K562 treated with DMSO at 1 percent for 4 hours (cell line): Measurements from ENCODE around the gene LAMC3. TPM values are rescaled to one million over a fixed set of nuclear protein-coding genes. Genes with fewer than 3 reads are reported as not detected.

ENCODE experiments used
- total RNA-seq: library from RNA; unstranded; fragments of 300-600 nt; gene quantifications from 2 replicates; pipeline ENCODE4 v1.2.3, GENCODE V29; 2022; ENCODE audit not compliant: insufficient read depth

LAMC3 gene
- not detected in 2 replicates for total RNA-seq

GRCh38 chr9:131008909-131009618 lies at the start of gene LAMC3:
Gene LAMC3, plus strand, starts transcription at chr9:131009174. Its CDS starts 41 bp downstream, at chr9:131009215.

DNA sequence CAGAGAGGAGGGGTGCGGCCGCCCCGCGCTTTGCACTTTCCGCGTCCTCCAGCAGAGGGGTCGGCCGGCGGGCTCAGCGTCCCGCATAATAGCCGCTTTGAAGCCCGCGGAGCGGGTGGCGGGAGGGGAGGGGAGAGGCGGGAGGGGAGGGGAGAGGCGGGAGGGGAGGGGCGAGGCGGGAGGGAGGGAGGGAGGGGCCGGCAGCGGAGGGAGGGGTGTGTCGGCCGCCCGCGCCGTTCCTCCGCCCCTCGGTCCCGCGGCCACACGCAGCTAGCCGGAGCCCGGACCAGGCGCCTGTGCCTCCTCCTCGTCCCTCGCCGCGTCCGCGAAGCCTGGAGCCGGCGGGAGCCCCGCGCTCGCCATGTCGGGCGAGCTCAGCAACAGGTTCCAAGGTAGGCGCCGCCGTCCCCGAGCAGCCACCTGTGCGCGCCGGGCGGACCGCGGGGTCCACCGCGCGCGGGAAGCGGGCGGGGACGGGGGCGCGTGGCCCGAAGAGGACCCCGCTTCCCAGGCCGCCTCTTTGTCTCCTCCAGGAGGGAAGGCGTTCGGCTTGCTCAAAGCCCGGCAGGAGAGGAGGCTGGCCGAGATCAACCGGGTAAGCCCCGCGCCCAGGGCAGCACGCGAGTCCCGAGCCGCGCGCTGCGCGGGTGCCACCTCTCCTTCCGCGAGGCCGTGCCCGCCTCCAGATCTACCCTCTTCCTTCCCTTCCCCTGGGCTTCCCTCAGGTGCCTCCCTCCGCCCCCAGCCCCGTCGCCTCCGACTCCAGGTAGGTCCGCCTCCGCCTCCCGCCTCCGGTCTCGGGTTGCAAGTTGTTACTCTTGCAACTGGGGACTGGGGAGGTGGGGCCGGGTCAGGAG lies 87.5 kb downstream of the LAMC3 start, which contains the start of gene AIF1L:
TSS of gene AIF1L (plus strand) at position 263 of the 857 bp plus-strand sequence. CDS start at position 362, 99 bp downstream.

GRCh38 chr9:131125288-131126058 lies 116.5 kb downstream of the LAMC3 start, which contains the start of gene NUP214:
Gene NUP214, plus strand, starts transcription at chr9:131125586. Its CDS starts 119 bp downstream, at chr9:131125705.

Other genes starting within 250 kb of the LAMC3 start
- gene ABL1, start 173.9 kb upstream of the LAMC3 start, total RNA-seq = 94.1 and 121 TPM in 2 replicates
- 1.1 and 3.6 TPM in 2 replicates for gene QRFP, start 112.4 kb upstream of the LAMC3 start, total RNA-seq
- gene FIBCD1, start 69.9 kb upstream of the LAMC3 start, total RNA-seq = 0.24 TPM in 1 of 2 replicates, not detected in the other
- 0.63 and 0.70 TPM in 2 replicates for gene AIF1L, start 87.4 kb downstream of the LAMC3 start, total RNA-seq
- gene NUP214, start 116.4 kb downstream of the LAMC3 start, total RNA-seq = 134 and 145 TPM in 2 replicates